HCT116 (cell line): ENCODE data around the gene PRCP.

Experiments used
- CTCF ChIP-seq, 3 experiments: fragments of 200-600 bp in 1 of 3; sonication (generic) in 1 of 3; IDR thresholded peaks in 2 of 3; conservative IDR thresholded peaks in 1 of 3; 2 replicates each; pipeline ENCODE4 v1.5.1; 2012 to 2017; ENCODE audit warnings: low read depth in 2 of 3, low read length in 2 of 3, antibody characterized with exemption in 1 of 3, borderline replicate concordance in 1 of 3, control low read depth in 1 of 3, mild to moderate bottlenecking in 1 of 3, mixed read lengths in 1 of 3, mixed run types in 1 of 3, moderate library complexity in 1 of 3; ENCODE audit not compliant: insufficient read depth in 1 of 3
- POLR2A ChIP-seq: IDR thresholded peaks from 2 replicates; pipeline ENCODE4 v1.7.0; 2011; ENCODE audit warnings: borderline replicate concordance; ENCODE audit not compliant: insufficient read depth, insufficient read length; ENCODE audit errors: extremely low read depth
- SIN3A ChIP-seq: IDR thresholded peaks from 2 replicates; pipeline ENCODE4 v1.6.1; 2012; ENCODE audit warnings: low read depth
- SP1 ChIP-seq: IDR thresholded peaks from 2 replicates; pipeline ENCODE4 v1.6.1; 2012; ENCODE audit warnings: low read depth
- YY1 ChIP-seq: IDR thresholded peaks from 2 replicates; pipeline ENCODE4 v1.6.1; 2011; ENCODE audit warnings: low read length, low read depth, moderate library complexity, mild to moderate bottlenecking; ENCODE audit not compliant: insufficient replicate concordance; ENCODE audit errors: extremely low read depth

- TF ChIP-seq POLR2A (no peak), CTCF (IDR thresholded peaks at IDR 0.05 in 2 of 3, conservative IDR thresholded peaks at IDR 0.05 in 1 of 3; ENCODE audit: borderline replicate concordance in 1 of 3, insufficient read depth in 1 of 3, low read depth in 2 of 3, low read length in 2 of 3) (no peak), SIN3A (no peak), SP1 (no peak), YY1 (no peak)
These were observed 32.3 kb upstream of the PRCP start for GRCh38 chr11:82932564-82932963.
